WERI-Rb-1 (cell line): ENCODE data around the gene UPK3B.
A peak's percentile ranks its signal among the peaks of the same experiment; 100 is the strongest.
"Not testable (repeated sequence)": the region's sequence is repeated elsewhere in the genome, so short reads cannot be mapped to it uniquely, and the experiment has no call there.

Source experiments
- DNase-seq: peaks from one replicate; pipeline ENCODE4 v3.0.0-alpha.2; 2020
- H3K27ac ChIP-seq: fragments of 250-450 bp; sonication (Bioruptor Pico); 2 replicates; pipeline ENCODE4 v1.5.1; 2020; ENCODE audit warnings: mild to moderate bottlenecking, moderate library complexity
- H3K27me3 ChIP-seq: fragments of 250-450 bp; sonication (Bioruptor Pico); 2 replicates; pipeline ENCODE4 v1.5.1; 2021; ENCODE audit warnings: mild to moderate bottlenecking, low read depth, moderate library complexity; ENCODE audit not compliant: insufficient read depth, severe bottlenecking
- H3K36me3 ChIP-seq: fragments of 250-450 bp; sonication (Bioruptor Pico); 2 replicates; pipeline ENCODE4 v1.5.1; 2020; ENCODE audit warnings: mild to moderate bottlenecking, moderate library complexity
- H3K4me3 ChIP-seq: 2 replicates; pipeline ENCODE4 v1.5.1; 2011; ENCODE audit warnings: low read depth, mild to moderate bottlenecking, control low read depth, low read length
- H3K9me3 ChIP-seq: fragments of 250-450 bp; sonication (Bioruptor Pico); 2 replicates; pipeline ENCODE4 v1.5.1; 2021; ENCODE audit warnings: mild to moderate bottlenecking, moderate library complexity; ENCODE audit not compliant: severe bottlenecking

Gene UPK3B

DNA sequence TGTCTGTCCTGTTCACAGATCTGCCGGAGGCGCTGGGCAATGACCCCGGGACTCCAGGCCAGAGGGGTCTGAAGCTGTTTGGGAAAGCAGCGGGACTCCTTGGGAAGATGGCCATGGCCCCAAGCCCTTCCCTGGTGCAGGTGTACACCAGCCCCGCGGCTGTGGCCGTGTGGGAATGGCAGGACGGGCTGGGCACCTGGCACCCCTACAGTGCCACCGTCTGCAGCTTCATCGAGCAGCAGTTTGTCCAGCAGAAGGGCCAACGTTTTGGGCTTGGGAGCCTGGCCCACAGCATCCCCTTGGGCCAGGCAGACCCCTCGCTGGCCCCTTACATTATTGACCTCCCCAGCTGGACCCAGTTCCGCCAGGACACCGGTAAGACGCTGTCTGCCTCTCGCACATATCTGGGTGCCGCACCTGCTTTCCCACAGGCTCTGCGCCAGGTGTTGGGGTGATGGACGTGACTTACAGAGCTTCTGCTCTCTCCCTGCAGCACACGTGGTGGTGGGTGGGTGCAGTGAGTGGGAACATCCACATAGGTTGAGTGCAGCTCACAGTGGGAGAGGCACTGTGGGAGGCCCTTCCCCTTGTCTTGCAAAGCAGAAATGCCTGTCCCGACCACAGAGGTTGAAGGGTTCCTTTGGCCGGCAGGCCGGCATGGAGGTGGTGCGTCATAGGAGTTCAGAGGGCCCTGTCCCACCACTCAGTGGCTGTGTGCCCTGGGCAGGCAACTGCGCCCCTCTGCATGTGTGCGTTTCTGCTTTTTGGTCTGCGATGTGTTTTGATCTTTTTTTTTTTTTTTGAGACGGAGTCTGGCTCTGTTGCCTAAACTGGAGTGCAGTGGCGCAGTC, 29.7 kb upstream of the UPK3B start:
- not testable (repeated sequence) for H3K4me3 ChIP-seq, H3K36me3 ChIP-seq, H3K27ac ChIP-seq, H3K9me3 ChIP-seq, DNase-seq, H3K27me3 ChIP-seq

DNA sequence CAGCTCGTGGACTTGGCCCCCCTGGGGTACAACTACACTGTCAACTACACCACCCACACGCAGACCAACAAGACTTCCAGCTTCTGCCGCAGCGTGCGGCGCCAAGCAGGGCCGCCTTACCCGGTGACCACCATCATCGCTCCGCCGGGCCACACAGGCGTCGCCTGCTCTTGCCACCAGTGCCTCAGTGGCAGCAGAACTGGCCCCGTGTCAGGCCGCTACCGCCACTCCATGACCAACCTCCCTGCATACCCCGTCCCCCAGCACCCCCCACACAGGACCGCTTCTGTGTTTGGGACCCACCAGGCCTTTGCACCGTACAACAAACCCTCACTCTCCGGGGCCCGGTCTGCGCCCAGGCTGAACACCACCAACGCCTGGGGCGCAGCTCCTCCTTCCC, 27.7 kb upstream of the UPK3B start:
- H3K27ac ChIP-seq, H3K4me3 ChIP-seq, H3K9me3 ChIP-seq, H3K27me3 ChIP-seq, H3K36me3 ChIP-seq, DNase-seq: not testable (repeated sequence)

DNA sequence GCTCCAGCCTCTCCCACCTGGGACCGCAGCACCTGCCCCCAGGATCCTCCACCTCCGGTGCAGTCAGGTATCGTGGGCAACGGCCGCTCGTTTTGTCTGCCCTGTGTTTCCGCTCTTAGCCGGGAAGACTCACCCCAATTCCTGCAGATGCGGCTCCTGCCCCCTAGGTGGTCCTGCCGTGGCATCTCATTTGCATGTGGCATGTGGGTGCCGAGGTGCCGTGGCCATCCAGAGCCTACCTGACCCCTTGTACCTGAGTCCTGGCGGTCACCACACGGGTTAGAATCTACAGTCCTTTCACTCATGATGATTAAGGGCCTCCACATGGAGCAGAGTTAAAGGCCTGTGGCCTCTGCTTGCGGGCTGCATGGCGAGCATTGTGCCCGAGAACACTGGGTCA, 27.3 kb upstream of the UPK3B start:
- H3K4me3 ChIP-seq, H3K27me3 ChIP-seq, H3K9me3 ChIP-seq, DNase-seq, H3K36me3 ChIP-seq, H3K27ac ChIP-seq: not testable (repeated sequence)

DNA sequence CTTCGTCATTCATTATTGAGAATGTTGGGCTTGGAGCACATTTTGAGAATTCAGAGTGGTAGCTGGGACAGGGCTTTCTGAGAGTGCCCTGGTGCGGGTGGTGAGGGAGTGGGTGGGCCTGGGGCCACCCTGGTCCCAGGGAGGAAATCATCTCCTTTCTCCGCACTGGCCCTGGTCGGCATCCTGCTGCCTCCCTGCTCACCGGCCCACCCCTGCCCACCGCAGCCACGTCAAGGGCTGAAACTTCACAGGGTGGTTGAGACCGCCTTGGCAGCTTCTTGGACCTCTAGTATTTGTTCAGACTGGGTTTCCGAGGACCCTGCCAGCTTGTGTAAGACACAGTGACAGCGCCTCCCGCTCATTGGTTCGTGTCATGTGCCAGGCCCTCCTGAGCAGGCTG, 25.9 kb upstream of the UPK3B start:
- H3K9me3 ChIP-seq, DNase-seq, H3K27ac ChIP-seq, H3K27me3 ChIP-seq, H3K4me3 ChIP-seq, H3K36me3 ChIP-seq: not testable (repeated sequence)

DNA sequence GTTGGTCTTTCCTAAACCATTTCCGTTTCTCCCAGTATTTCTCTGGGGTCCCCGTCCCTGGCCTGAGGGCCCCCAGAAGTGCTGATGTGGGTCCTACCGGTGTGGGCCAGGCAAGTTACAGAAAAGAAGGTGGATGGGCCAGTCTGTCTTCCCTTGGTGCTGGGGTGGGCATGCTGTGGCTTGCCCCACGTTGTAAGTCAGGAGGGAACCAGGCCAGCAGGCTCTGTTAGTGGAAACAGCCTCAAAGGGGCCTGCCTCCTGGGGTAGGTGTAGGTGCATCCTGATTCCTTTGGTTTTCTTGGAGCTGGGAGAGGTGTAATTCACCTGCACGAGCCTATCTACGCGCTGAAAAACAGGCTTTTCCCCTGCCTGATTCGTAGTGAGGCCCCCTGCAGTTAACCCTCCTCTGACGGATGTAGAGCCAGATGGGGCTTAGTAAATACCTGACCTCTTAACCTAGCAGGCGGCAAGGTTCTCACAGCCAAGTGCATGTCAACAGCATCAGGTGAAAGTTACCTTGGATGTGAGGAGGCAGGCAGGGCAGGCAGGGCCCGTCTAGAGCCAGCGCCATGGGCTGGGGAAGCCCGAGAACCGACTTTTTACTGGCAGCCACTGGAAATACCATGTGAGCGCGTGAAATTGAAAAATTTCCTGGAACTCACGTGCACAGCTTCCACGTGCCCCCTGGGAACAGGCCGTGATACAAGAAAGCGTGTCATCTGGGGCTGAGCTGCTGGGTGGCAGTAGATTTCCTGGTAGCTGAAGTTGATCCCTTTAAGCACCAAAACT, 24.3 kb upstream of the UPK3B start:
- not testable (repeated sequence) for H3K27ac ChIP-seq, H3K9me3 ChIP-seq, H3K36me3 ChIP-seq, H3K27me3 ChIP-seq, H3K4me3 ChIP-seq
- peak; percentile 63 for DNase-seq

DNA sequence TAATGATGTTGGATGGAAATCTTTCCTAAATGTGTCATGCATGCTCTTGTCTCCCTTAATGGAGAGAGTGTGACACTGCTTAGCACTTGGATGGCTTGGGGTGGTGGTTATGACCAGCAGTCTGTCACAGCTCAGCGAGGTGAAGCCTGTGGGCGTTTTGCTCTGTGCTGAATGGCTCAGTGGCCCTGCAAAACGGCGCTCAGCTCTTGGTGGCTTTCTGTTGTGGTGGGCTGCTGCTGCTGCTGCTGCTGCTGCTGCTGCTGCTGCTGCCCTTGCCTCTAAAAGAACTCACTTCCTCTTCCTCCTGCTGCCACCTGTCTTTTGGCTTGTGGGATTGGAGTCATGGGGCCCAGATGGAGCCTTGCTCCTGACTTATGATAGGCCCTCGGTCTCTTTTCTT, 23.7 kb upstream of the UPK3B start:
- H3K9me3 ChIP-seq, H3K36me3 ChIP-seq, H3K27ac ChIP-seq, H3K4me3 ChIP-seq, DNase-seq, H3K27me3 ChIP-seq: not testable (repeated sequence)

DNA sequence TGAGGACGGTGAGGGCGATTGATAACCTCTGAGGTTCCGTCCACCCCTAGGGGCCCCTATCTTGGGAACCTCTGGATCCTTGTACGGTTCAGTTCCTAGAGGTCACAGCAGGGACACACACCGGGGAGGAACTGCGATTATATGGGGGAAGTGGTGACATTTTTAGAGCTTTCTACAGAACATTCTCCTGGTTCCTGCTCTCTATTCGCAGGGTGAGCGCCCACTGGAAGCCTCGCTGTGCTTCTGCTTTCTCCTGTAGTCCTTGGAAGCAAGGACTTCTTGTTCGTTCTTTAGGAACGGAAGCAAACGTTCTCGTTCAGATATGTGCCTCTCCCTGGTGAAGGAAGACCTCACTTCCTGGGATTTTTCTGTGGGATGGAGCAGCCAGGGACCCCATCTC, 22.4 kb upstream of the UPK3B start:
- H3K27ac ChIP-seq, H3K27me3 ChIP-seq, H3K9me3 ChIP-seq, H3K4me3 ChIP-seq, DNase-seq, H3K36me3 ChIP-seq: not testable (repeated sequence)

DNA sequence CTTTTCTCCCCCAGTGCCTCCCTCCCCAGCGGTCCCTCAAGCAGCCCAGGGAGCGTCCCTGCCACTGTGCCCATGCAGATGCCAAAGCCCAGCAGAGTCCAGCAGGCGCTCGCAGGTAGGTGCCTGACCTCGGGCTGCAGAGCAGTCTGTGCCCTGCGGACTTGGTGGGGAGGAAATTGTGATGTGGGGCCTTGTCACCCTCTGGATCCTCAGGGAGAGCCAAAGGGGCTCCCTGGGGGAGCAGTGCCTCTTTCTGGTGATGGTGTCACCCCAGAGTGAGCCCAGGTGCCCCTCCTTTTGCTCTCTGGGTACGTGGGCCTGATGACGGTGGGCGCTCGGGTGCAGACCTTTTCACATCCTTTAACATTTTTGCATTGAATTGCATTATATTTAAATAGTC, 18.2 kb upstream of the UPK3B start:
- H3K27me3 ChIP-seq, H3K27ac ChIP-seq, H3K36me3 ChIP-seq, H3K9me3 ChIP-seq, H3K4me3 ChIP-seq, DNase-seq: not testable (repeated sequence)

DNA sequence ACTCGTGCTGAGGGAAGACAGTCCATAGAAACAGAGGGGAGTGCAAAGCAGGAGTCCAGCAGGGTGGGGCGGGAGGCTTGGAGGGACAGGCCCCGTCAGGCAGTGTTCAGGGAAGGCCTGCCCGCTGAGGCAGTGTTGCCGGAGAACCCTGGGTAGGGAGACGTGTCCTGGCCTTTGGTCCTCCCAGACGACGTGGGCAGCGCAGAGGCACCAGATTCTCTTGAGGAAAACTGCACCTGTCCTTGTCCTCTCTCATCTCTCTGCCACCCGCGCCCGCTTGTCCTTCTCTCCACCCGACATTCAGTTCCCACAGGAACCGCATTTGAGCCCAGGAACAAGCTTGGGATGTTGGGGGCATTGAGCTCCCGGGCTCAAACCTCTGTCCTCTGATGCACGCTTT, 14.6 kb upstream of the UPK3B start:
- DNase-seq, H3K9me3 ChIP-seq, H3K36me3 ChIP-seq, H3K4me3 ChIP-seq, H3K27me3 ChIP-seq, H3K27ac ChIP-seq: not testable (repeated sequence)

DNA sequence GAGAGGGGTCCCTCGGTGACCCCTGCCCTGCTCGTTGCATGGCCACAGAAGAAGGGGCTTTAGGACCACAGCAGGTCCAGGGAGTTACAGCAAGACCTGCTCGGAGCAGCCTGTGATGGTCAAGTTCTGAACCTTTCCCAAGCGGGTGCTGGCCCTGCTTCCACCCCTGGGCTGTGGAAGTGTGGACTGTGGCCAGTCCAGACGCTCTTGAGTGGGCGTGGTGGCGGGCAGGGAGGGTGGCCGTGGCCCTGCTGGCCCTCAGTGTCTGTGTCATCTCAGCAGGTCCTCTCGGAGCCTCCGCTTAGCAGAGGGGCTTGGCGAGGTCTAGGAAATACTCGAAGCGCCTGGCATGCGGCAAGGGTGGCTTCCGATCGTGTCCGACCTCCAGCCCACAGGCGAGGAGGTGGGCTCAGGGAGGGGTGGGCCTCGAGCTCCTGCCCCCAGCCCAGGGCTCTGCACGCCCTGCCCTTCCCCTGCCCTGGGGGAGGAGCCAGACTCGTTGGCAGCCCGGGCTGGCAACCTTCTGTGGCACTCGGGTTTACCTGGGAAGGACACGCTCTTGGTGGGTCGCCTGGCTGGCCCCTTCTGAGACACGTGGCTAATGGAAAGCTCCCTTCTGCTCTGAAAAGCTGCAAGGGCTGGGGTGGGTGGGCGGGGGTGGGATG, 12.3 kb upstream of the UPK3B start:
- not testable (repeated sequence) for H3K4me3 ChIP-seq, DNase-seq, H3K36me3 ChIP-seq

DNA sequence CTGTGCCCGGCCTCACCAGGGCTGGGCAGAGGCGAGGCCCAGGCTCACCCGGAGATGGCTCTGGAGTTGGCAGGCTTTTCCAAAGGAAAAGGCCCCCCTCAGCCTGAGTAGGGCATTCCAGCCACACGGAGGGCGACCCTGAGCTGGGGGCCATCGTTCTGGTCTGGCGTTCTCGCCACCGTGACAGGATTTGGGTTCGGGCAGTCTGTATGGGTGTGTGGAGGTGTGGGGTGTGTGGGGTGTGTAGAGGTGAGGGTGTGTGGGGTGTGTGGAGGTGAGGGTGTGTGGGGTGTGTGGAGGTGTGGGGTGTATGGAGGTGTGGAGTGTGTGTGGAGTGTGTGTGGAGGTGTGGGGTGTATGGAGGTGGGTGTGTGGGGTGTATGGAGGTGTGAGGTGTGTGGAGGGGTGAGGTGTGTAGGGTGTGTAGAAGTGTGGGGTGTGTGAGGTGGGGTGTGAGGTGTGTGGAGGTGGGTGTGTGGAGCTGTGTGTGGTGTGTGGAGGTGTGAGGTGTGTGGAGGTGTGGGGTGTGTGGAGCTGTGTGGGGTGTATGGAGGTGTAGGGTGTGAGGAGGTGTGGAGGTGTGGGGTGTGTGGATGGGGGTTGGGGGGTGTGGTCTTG, 11.7 kb upstream of the UPK3B start:
- not testable (repeated sequence) for H3K36me3 ChIP-seq, H3K9me3 ChIP-seq, H3K27me3 ChIP-seq, DNase-seq, H3K4me3 ChIP-seq, H3K27ac ChIP-seq

More for the DNA sequence above, 12.3 kb upstream of the UPK3B start:
- not testable (repeated sequence) for H3K9me3 ChIP-seq, H3K27me3 ChIP-seq, H3K27ac ChIP-seq

DNA sequence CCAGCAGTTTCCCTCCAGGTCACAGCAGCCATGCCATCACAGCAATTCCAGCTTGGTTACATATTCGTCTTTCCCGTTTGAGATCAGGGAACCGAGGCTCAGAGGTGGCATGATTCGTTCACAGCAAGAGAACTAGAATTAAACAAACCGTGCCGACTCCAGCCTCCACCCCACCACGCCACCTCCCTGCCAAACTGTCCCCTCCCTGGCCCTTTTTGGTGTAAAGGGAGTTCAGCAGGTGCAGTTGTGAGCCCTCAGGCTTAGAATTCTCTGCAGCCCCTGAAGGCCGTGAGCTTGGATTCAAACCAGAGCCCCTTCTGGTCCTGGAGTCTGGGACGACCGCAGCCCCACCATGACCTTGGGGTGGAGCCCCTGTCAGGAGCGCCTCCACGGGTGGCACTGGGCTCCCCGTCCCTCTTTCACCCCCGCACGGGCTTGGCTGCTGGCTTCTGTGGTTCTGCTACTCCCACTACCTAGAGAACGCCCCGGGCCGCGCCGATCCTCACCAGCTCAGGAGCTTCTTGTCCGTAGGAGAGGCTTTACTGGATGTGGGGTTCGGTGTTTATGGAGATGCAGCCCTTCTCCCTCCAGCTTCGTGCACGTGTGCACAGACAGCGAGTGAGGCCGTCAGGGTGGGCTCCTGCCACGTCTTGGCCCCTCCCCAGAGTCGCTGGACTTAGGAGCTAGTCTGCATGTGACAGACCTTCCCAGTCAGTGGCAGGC, 11.0 kb upstream of the UPK3B start:
- not testable (repeated sequence) for H3K9me3 ChIP-seq, H3K27me3 ChIP-seq, DNase-seq, H3K36me3 ChIP-seq, H3K27ac ChIP-seq, H3K4me3 ChIP-seq

DNA sequence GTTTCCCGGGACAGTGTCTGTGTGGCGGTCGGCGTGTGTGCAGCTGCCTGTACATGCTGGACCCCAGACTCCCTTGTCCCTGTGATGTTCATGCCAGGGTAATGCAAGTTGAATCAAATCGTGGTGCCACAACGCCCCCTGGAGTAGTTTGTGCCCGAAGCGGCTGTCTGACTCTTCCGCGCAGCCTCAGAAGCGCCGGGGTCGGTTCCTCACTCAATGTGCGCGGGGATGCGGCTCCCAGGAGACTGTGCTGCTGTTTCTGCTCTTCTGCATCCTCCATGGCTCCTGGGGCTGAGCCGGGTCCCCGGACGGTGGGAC, 10.5 kb upstream of the UPK3B start:
- H3K27ac ChIP-seq, H3K27me3 ChIP-seq, DNase-seq, H3K9me3 ChIP-seq, H3K36me3 ChIP-seq, H3K4me3 ChIP-seq: not testable (repeated sequence)

DNA sequence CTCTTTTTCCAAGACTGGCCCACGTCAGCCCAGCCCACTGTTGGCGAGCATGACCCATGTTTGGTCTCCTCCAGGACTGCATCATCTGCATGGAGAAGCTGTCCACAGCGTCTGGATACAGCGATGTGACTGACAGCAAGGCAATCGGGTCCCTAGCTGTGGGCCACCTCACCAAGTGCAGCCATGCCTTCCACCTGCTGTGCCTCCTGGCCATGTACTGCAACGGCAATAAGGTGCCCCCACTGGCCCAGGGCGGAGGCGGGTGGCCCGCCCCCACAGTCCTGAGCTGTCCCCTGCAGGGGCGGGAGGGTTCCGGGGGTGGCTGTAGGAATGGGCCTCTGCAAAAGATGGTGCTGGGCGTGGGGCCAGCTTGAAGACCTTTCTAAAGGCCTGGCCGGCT, 8.1 kb upstream of the UPK3B start:
- not testable (repeated sequence) for H3K9me3 ChIP-seq, H3K27me3 ChIP-seq, H3K36me3 ChIP-seq, H3K4me3 ChIP-seq, DNase-seq
- peak overlapping the region; percentile 82; the same call in 1 of the 2 replicates for H3K27ac ChIP-seq
